Prostate gland (tissue), 2 donors: Measurements from ENCODE around the gene NOTO.

ENCODE experiments used
- CTCF ChIP-seq, 4 experiments: fragments of 200-600 bp in 2 of 4; fragments of 450-650 bp in 2 of 4; sonication (generic) in 2 of 4; IDR thresholded peaks; 1 replicate in 3 of 4; 2 replicates in 1 of 4; pipeline ENCODE4 v1.5.1; 2016 to 2019; ENCODE audit warnings: antibody characterized with exemption in 4 of 4, mild to moderate bottlenecking in 2 of 4, moderate library complexity in 2 of 4
- POLR2AphosphoS5 ChIP-seq: sonication (generic); formaldehyde crosslinking; IDR thresholded peaks from one replicate; pipeline ENCODE4 v1.6.1; 2017; ENCODE audit warnings: antibody characterized with exemption

GRCh38 chr2:73176205-73176880 lies 26.0 kb upstream of the NOTO start:
- TF ChIP-seq CTCF (IDR thresholded peaks at IDR 0.05) (no peak), POLR2AphosphoS5 (no peak)
